Left renal pelvis (tissue), 4 donors: ENCODE results near the gene ABCA1. TPM values are rescaled to one million over a fixed set of nuclear protein-coding genes. Genes with fewer than 3 reads are reported as not detected.
"Not testable (repeated sequence)": the region's sequence is repeated elsewhere in the genome, so short reads cannot be mapped to it uniquely, and the experiment has no call there.

Experiments used
- DNase-seq, 4 donors: peaks; one replicate each; pipeline ENCODE4 v3.0.0-alpha.2; 2013; ENCODE audit warnings: low read depth in 4 of 4, low spot score in 3 of 4
- polyA plus RNA-seq, 4 donors: library from polyadenylated mRNA; unstranded; fragments of 120-200 nt; gene quantifications; one replicate each; pipeline ENCODE4 v1.2.1, GENCODE V29; 2013; ENCODE audit not compliant: insufficient read length in 4 of 4

Gene ABCA1
- polyA plus RNA-seq, 4 donors = 8.7 to 17.5 (median 9.5) TPM

GRCh38 chr9:104906441-104907277 lies 21.3 kb downstream of the ABCA1 start:
- no peak for DNase-seq

GRCh38 chr9:104905931-104906330 lies 22.0 kb downstream of the ABCA1 start:
- no peak for DNase-seq

DNA sequence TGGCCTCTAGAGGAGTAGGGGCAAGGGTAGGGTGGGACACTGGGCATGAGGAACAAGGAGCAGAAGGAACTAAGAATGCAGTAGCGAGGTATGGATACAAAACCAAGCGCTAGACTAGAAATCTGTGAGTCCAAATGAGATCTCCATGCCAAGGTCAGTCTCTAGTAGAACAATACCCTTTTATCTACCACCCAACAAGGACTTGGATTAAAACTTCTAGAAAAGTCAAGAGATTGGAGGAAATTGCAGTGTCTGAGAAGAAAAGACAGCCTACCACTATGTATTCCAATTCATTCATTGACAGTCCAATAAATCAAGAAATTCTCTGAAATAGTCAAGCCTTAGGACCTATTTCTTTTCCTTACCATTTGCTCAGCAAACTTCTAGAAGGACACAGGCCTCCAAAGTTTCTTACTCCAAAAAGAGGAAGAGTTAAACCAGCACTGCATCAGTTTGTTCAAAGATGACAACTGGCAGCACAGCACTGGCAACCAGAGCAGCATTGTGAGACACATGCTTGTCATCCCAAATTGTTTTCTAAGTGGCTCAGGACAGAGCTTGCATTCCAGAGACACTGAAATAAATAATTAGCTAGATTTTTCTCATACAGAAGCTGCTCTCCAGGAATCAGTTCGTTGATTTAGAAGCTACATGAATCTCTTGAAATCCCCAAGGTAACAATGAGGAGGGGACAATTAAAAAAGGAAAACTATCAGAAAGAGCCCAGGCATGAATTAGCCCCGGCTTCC lies 22.6 kb downstream of the ABCA1 start:
- no peak for DNase-seq

DNA sequence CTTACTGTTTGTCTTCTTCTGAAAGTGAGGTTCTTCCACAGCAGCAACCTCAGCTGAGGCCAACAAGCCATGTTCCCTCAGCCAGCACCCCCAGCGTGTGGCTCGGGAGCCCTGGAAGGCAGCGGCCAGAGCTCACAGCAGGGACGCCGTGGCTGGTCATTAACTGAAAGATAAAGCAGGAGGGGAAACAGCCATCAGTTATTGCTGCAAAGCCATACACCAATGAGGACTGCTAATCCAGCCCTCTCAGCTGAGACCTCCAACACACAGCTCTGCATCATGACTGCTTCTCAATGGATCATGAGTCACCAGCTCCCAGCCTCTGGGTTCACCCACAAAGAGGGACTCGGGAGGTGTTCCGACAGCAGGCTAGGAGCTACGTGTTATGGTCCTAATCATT lies 24.3 kb downstream of the ABCA1 start:
- no peak for DNase-seq

DNA sequence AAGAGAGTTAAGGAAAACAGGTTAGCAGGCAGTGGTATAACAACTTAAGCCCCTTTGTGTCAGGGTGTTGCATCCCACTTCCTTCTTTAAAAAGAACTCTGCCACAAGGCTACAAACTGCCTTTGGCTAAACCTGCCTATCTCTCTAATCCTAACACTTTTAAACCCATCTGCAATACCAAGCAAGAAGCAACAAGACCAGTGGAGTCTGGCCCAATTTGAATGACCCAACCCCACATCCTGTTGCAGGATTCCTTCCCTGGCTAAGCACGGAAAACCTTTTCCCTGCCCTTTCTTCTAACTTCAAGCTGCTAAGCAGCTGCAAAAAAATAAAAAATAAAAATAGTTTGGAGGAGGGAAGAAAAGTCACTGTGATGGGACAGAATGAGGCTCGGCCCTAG lies 27.1 kb downstream of the ABCA1 start:
- DNase-seq = no peak

- DNase-seq = no peak
Measured at GRCh38 chr9:104900324-104900723, 27.6 kb downstream of the ABCA1 start.

- no peak for DNase-seq
Measured at GRCh38 chr9:104899759-104900247, 28.2 kb downstream of the ABCA1 start.

DNA sequence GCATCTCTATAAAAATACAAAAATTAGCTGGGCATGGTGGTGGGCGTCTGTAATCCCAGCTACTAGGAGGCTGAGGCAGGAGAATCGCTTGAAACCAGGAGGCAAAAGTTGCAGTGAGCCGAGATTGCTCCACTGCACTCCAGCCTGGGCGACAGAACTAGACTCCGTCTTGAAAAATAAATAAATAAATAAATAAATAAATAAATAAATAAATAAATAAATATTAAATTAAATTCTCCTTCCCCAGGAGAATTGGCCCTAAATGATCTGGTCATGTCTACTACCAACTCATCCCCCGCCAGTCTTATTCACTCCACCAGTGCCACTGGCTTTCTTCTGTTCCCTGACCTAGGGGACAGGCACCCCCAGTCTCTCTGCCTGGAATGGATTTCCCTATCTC lies 29.6 kb downstream of the ABCA1 start:
- DNase-seq = not testable (repeated sequence)

DNA sequence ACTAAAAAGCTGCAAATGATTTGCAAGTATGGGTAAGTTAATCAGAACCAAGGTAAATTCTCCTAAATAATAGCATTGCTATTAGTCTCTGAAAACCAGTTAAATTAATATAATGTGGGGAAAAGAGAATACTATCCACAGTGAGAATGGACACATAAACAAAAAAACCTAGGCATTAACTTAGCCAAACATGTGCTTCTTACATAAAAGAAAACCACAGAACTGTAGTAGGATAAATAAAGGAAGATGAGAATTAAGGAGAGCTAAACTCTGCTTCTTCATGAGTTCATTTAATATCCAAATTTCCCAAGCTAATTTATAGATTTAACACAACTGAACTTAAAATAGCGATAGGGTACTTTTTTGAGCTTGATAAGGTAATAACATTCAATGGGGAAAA lies 31.8 kb downstream of the ABCA1 start:
- DNase-seq = no peak

DNA sequence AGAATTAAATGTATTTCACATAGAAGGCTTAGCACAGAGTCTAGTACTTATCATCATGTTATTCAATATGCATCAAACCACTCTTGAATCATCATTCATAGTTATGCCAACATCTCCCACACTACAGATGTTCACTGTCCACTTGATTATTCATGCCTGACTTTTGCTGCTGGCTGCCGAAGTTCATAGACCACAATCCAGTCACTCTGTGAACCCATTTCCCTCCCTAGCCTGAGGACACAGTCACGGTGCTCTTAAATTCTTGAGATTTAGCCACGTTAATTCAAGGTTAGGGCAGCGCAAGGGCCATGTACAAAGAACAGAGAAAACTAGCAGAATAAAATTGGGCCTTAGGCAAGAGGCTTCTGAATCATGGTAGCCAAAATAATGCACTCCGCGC lies 32.4 kb downstream of the ABCA1 start:
- no peak for DNase-seq

DNA sequence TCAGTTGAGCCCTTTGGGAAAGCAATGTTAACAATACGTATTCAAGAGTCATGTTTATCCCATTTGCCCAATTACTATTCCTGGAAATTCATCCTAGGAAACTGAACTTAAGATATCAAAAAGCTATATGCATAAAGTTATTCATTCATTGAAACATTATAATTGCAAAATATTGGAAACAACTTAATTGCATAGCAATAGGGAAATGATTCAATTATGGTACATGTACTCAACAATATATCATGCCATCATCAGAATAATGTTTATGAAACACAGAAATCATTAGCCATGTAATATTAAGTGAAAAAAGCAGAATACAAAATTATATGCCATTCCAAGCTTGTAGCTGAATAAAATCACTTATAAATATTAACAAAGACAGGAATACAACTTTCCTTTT lies 35.3 kb downstream of the ABCA1 start:
- no peak for DNase-seq

DNA sequence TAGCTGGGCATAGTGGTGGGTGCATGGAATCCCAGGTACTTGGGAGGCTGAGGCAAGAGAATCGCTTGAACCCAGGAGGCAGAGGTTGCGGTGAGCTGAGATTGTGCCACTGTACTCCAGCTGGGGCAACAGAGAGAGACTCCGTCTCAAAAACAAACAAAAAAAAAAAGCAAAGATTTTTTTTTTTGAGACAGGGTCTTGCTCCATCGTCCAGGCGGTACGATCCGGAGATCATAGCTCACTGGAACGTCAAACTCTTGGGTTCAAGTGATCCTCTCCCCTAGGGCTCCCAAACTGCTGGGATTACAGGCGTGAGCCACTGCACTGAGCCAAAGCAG lies 37.6 kb downstream of the ABCA1 start:
- DNase-seq = no peak

- DNase-seq = no peak
Measured at GRCh38 chr9:104885818-104886709, 41.9 kb downstream of the ABCA1 start.

DNA sequence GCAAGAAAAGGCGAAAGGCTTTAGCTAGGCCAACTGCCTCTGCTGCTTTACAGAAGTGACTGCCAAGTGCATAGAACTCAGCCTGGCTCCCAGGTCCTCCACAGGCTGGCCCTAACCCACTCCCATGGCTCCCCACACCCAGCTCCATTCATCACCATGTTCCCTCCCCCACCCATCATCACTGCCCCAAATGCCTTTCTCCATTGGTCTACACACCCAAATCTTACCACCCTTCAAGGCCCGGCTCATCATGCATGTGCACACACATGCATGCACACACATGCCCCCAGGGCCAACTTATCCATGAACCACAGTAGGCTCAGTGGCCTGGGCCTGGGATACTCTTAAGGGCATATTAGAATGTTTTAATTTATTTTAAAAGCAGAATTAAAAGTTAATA lies 44.8 kb downstream of the ABCA1 start:
- no peak for DNase-seq

- no peak for DNase-seq
Measured at GRCh38 chr9:104882566-104882965, 45.4 kb downstream of the ABCA1 start.

DNA sequence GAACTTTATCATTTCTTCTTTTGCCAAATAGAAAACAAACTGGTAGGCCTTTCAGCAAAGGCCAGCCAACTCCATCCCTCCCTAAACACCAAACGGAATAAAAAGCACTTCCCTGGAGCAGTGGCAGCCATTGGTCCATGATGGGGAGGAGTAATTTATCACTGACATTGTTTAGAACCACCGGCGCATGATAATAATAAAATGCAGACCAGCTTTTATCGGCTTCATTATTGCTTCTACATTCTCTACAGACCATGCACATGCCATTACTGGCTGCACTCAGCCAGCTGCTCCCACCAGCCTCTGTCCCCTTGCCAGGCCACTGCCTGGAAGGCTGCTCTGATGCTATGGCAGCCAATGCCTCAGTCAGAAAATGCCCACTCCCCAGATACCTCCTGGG lies 45.9 kb downstream of the ABCA1 start:
- DNase-seq = no peak

- DNase-seq = no peak
Measured at GRCh38 chr9:104879555-104880309, 48.2 kb downstream of the ABCA1 start.

DNA sequence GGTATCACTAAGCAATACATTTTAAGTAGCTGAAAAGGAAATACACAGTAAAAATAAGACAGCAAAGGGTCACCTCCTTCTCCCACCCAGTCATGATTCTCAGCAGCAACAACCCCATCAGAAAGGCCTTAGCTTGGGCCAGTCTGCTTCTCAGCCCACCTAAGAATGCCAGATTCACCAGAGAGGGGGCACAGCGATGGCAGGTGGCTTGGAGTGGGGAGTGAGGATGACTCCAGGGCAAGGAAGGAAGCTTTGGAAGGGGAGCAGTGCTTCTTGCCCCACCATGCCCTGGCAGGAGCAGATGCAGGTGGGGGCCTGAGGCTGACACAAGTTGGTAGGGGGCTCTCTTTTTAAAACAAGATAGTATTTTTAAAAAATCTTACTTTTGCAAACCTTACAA lies 51.4 kb downstream of the ABCA1 start:
- no peak for DNase-seq

GRCh38 chr9:104875897-104876296 lies 52.1 kb downstream of the ABCA1 start:
- DNase-seq = no peak

GRCh38 chr9:104875320-104875719 lies 52.6 kb downstream of the ABCA1 start:
- DNase-seq = no peak
